Small intestine (tissue), 7 donors: ENCODE results near the gene ARPP21. TPM values are rescaled to one million over a fixed set of nuclear protein-coding genes. Genes with fewer than 3 reads are reported as not detected.

Source experiments
- DNase-seq, 2 donors: peaks; one replicate each; pipeline versions ENCODE4 v3.0.0 to v3.0.0-alpha.2; 2013
- FAIRE-seq: peaks from 2 replicates; lab custom pipeline; 2012; peaks lifted over from hg19 to GRCh38; lab: Jason Lieb, UNC
- H3K27ac ChIP-seq, 3 donors: one replicate each; pipeline ENCODE4 v1.5.1; 2013; ENCODE audit warnings: low read length in 2 of 3, mild to moderate bottlenecking in 2 of 3, control low read depth in 1 of 3, inconsistent platforms in 1 of 3, low read depth in 1 of 3, moderate library complexity in 1 of 3
- H3K27me3 ChIP-seq, 3 donors: one replicate each; pipeline ENCODE4 v1.6.1; 2013; ENCODE audit warnings: low read length in 3 of 3, inconsistent platforms in 1 of 3; ENCODE audit not compliant: control insufficient read depth in 3 of 3, insufficient read depth in 3 of 3
- H3K36me3 ChIP-seq, 3 donors: one replicate each; pipeline ENCODE4 v1.6.1; 2013; ENCODE audit warnings: low read length in 3 of 3, inconsistent platforms in 1 of 3, low read depth in 1 of 3, mild to moderate bottlenecking in 1 of 3, moderate library complexity in 1 of 3; ENCODE audit not compliant: control insufficient read depth in 3 of 3, insufficient read depth in 2 of 3
- H3K4me1 ChIP-seq, 3 donors: one replicate each; pipeline ENCODE4 v1.6.1; 2013; ENCODE audit warnings: low read length in 2 of 3, inconsistent platforms in 1 of 3, low read depth in 1 of 3, mild to moderate bottlenecking in 1 of 3, moderate library complexity in 1 of 3; ENCODE audit not compliant: control insufficient read depth in 3 of 3, insufficient read depth in 2 of 3
- H3K4me3 ChIP-seq, 3 donors: one replicate each; pipeline ENCODE4 v1.5.1; 2013; ENCODE audit warnings: low read length in 3 of 3, control low read depth in 1 of 3, inconsistent platforms in 1 of 3, low read depth in 1 of 3, mild to moderate bottlenecking in 1 of 3, moderate library complexity in 1 of 3
- H3K9me3 ChIP-seq, 2 donors: one replicate each; pipeline ENCODE4 v1.6.1; 2013; ENCODE audit warnings: low read depth in 1 of 2, low read length in 1 of 2; ENCODE audit not compliant: control insufficient read depth in 2 of 2, insufficient read depth in 1 of 2
- WGBS, 3 donors: extraction: QIAGEN DNeasy Blood & Tissue Kit; methylation state at CpG; one replicate each; pipeline ENCODE4 v1.1.7; 2013; 5-methylcytosine and 5-hydroxymethylcytosine counted together
- polyA plus RNA-seq, 4 donors: library from polyadenylated mRNA; stranded (reverse) in 3 of 4; unstranded in 1 of 4; fragments of 200-250 nt in 3 of 4; fragments of 120-200 nt in 1 of 4; gene quantifications; one replicate each; pipeline versions ENCODE4 v1.2.1 to v1.2.3, GENCODE V29; 2013
- donor health status: healthy with polysubstance abuse.
- donor health status: control.
- donor health status: control.
- donor health status: Bipolar disorder and iron deficiency.
- donor health status: healthy.

The ARPP21 gene
- polyA plus RNA-seq, 4 donors: 0.74 to 1.4 TPM; not detected in 2

GRCh38 chr3:35739181-35739809, 100.0 kb downstream of the ARPP21 start:
- 61 to 67% (median 66%) methylated on average over 5 of the region's 5 CpGs for WGBS, 3 donors
- peaks cover 0 to 3% (median 0%) of the 10 kb centered on the region in 3 donors for H3K27me3 ChIP-seq
- FAIRE-seq: no peak
- no peak for DNase-seq
- H3K4me1 ChIP-seq: no peaks in the 10 kb centered on the region
- H3K4me3 ChIP-seq: no peak overlapping the region
- no peak overlapping the region for H3K27ac ChIP-seq
- H3K9me3 ChIP-seq: no peaks in the 10 kb centered on the region
- no peaks in the 10 kb centered on the region for H3K36me3 ChIP-seq

DNA sequence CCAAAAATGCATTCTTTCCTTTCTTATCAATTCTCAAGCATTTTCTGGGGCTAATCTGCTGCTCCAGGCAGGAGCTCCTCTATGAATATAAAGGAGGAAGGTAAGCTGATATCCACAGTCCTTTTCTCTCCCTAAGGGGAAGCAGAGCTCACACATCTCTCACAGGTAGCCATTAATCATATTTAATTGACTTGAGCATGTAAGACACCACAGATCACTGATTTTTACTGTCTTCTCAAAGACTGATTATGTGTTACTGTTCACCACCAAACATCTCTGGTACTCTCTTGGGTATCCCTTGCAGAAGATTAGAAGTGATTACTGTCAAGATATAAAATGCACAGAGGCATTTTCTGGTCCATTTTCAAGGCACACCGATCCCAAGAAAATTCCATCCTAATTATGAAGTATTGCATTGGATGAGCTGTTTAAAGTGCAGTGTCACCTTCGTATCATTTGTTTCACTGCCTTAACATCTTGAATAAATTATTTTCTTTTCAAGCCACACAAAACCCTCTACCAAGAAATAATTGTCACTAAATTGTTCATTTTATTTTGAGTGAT, 100.7 kb downstream of the ARPP21 start:
- H3K27ac ChIP-seq: no peak overlapping the region
- H3K4me1 ChIP-seq: no peaks in the 10 kb centered on the region
- no peak for DNase-seq
- no peak for FAIRE-seq
- H3K4me3 ChIP-seq: no peak overlapping the region
- WGBS, 3 donors: 67 to 86% (median 81%) methylated on average over 2 of the region's 2 CpGs
- no peaks in the 10 kb centered on the region for H3K9me3 ChIP-seq
- peaks cover 0 to 3% (median 0%) of the 10 kb centered on the region in 3 donors for H3K27me3 ChIP-seq
- H3K36me3 ChIP-seq: no peaks in the 10 kb centered on the region

DNA sequence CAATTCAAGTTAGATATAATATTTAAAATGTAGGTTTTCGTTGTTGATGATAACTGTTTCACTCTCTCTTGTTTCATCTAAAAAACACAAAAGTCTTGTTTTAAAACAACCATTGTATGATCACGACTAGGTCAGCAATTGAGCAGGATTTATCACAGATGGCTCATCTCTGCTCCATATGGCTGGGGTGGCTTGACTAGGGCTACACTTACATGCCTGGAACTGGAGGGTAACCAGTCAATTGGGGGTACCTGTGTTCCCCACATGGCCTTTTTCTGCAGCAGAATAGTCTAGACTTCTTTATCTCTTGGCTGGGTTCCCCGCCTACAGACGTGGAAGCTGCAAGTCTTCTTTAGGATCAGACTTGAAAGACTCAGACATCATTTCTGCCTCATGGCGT, 103.9 kb downstream of the ARPP21 start:
- H3K27me3 ChIP-seq: no peaks in the 10 kb centered on the region
- H3K9me3 ChIP-seq: no peaks in the 10 kb centered on the region
- no peaks in the 10 kb centered on the region for H3K36me3 ChIP-seq
- H3K4me3 ChIP-seq: no peak overlapping the region
- H3K27ac ChIP-seq: no peak overlapping the region
- 74 to 87% (median 83%) methylated on average over 5 of the region's 5 CpGs for WGBS, 3 donors
- FAIRE-seq (no peak), DNase-seq (no peak)
- H3K4me1 ChIP-seq: no peaks in the 10 kb centered on the region

GRCh38 chr3:35744419-35744818, 105.1 kb downstream of the ARPP21 start:
- 56 to 71% (median 61%) methylated on average over 10 of the region's 10 CpGs for WGBS, 3 donors
- Histone ChIP-seq H3K4me3 (no peak overlapping the region), H3K9me3 (no peaks in the 10 kb centered on the region), H3K4me1 (no peaks in the 10 kb centered on the region), H3K36me3 (no peaks in the 10 kb centered on the region), H3K27ac (no peak overlapping the region), H3K27me3 (no peaks in the 10 kb centered on the region)
- no peak for DNase-seq
- FAIRE-seq: no peak

DNA sequence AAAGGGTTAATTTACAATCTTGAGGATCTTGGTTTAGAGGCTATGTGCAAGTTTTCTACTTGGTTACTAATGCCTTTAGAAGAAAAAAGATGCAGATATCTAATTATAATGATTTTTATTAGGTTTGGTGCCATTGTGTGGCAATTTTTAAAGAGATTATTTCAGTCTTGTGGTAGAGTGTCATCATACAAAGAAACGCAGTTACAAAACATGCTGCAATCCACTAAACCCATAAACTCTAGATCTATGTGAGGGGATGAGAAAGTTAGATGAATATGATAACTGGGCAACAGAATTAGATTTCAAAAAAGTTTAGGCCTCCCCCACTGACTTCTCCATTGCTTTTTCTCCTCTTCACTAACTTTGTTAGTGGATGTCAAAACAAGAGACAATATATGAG, 106.0 kb downstream of the ARPP21 start:
- no peak overlapping the region for H3K4me3 ChIP-seq
- DNase-seq: no peak
- no peaks in the 10 kb centered on the region for H3K4me1 ChIP-seq
- 71 to 87% (median 72%) methylated on average over 1 of the region's 1 CpG for WGBS, 3 donors
- FAIRE-seq: no peak
- no peaks in the 10 kb centered on the region for H3K36me3 ChIP-seq
- H3K9me3 ChIP-seq: no peaks in the 10 kb centered on the region
- no peaks in the 10 kb centered on the region for H3K27me3 ChIP-seq
- no peak overlapping the region for H3K27ac ChIP-seq

GRCh38 chr3:35745802-35746484, 106.6 kb downstream of the ARPP21 start:
- FAIRE-seq (no peak), DNase-seq (no peak)
- H3K4me1 ChIP-seq: no peaks in the 10 kb centered on the region
- H3K36me3 ChIP-seq: no peaks in the 10 kb centered on the region
- H3K27ac ChIP-seq: no peak overlapping the region
- no peak overlapping the region for H3K4me3 ChIP-seq
- no peaks in the 10 kb centered on the region for H3K27me3 ChIP-seq
- 69 to 84% (median 84%) methylated on average over 2 of the region's 2 CpGs for WGBS, 3 donors
- H3K9me3 ChIP-seq: no peaks in the 10 kb centered on the region

- FAIRE-seq: no peak
- no peaks in the 10 kb centered on the region for H3K27me3 ChIP-seq
- H3K36me3 ChIP-seq: no peaks in the 10 kb centered on the region
- H3K4me3 ChIP-seq: no peak overlapping the region
- DNase-seq: no peak
- H3K27ac ChIP-seq: no peak overlapping the region
- H3K9me3 ChIP-seq: no peaks in the 10 kb centered on the region
- no peaks in the 10 kb centered on the region for H3K4me1 ChIP-seq
- WGBS, 3 donors: 59 to 65% (median 64%) methylated on average over 2 of the region's 2 CpGs
These were observed 107.2 kb downstream of the ARPP21 start for GRCh38 chr3:35746492-35746891.

DNA sequence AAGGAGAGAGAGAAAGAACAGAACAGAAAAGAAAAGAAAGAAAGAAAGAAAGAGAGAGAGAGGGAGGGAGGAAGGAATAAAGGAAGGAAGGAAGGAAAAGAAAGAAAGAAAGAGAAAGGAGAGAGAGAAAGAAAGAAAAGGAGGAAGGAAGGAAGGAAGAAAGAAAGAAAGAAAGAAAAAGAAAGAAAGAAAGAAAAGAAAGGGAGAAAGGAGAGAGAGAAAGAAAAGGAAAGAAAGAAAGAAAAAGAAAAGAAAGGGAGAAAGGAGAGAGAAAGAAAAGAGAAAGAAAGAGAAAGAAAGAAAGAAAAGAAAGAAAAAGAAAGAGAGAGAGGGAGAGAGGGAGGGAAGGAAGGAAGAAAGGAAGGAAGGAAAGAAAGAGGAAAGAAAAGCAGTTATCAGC, 108.8 kb downstream of the ARPP21 start:
- no peak for FAIRE-seq
- Histone ChIP-seq H3K36me3 (no peaks in the 10 kb centered on the region), H3K27ac (no peak overlapping the region), H3K9me3 (no peaks in the 10 kb centered on the region), H3K4me3 (no peak overlapping the region), H3K4me1 (no peaks in the 10 kb centered on the region), H3K27me3 (no peaks in the 10 kb centered on the region)
- DNase-seq: no peak
